ENCODE results near the gene ATXN7L1.

The ATXN7L1 gene

GRCh38 chr7:105672801-105673200 is 203.6 kb downstream of the ATXN7L1 start:
- TF ChIP-seq, protein P1, sequence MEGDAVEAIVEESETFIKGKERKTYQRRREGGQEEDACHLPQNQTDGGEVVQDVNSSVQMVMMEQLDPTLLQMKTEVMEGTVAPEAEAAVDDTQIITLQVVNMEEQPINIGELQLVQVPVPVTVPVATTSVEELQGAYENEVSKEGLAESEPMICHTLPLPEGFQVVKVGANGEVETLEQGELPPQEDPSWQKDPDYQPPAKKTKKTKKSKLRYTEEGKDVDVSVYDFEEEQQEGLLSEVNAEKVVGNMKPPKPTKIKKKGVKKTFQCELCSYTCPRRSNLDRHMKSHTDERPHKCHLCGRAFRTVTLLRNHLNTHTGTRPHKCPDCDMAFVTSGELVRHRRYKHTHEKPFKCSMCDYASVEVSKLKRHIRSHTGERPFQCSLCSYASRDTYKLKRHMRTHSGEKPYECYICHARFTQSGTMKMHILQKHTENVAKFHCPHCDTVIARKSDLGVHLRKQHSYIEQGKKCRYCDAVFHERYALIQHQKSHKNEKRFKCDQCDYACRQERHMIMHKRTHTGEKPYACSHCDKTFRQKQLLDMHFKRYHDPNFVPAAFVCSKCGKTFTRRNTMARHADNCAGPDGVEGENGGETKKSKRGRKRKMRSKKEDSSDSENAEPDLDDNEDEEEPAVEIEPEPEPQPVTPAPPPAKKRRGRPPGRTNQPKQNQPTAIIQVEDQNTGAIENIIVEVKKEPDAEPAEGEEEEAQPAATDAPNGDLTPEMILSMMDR (IDR thresholded peaks at IDR 0.05; ENCODE audit: low read depth, low read length, missing control alignments), result no peak
- no peak overlapping the region for H3K4me3 ChIP-seq (replicated peaks; ENCODE audit: low read depth, low read length)
- no peak for DNase-seq (ENCODE audit: extremely low read depth, low read depth)

DNA sequence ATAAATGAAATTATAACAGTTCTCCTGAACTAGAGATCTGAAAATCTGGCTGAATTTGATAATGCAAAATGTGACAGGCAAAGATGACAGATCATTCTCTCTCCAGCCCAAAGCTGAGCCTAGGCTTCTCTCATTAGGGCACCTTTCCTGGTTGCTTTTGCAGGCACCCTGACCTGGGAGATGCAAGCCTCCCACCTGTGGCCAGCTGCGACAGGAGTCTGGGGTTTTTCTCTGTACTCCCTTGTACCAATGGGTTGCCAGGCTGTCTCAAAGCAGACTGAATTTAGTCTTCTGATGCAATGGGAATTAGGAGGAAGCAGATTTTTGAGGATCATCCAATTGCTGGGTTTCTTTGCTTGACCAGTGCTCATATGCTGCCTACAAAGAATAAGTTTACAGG is 210.1 kb downstream of the ATXN7L1 start:
- TF ChIP-seq, protein P1 (IDR thresholded peaks at IDR 0.05; ENCODE audit: low read depth, low read length, missing control alignments), result no peak
- DNase-seq (ENCODE audit: extremely low read depth, low read depth), result no peak
- H3K4me3 ChIP-seq (replicated peaks; ENCODE audit: low read depth, low read length), result no peak overlapping the region

DNA sequence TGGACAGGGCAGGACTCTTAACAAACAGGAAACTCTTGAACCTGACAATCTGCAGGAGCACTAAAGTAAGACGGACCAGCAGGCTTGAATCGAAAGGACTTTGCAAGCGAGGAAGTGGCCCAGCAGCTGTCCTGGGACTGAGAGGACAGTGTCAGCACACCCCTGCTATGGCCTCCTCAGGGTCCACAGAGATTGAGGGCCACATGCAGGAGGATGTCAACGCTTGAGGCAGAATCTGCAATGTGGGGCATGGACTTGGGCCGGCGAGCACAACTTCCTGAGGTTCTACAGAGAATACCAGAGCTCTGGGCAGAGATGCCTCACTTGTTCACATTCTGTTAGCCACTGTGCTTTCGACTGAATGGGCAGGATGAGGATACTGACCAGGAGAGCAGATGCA is 210.7 kb downstream of the ATXN7L1 start:
- TF ChIP-seq, protein P1 (IDR thresholded peaks at IDR 0.05; ENCODE audit: low read depth, low read length, missing control alignments), result no peak
- no peak overlapping the region for H3K4me3 ChIP-seq (replicated peaks; ENCODE audit: low read depth, low read length)
- no peak for DNase-seq (ENCODE audit: extremely low read depth, low read depth)

DNA sequence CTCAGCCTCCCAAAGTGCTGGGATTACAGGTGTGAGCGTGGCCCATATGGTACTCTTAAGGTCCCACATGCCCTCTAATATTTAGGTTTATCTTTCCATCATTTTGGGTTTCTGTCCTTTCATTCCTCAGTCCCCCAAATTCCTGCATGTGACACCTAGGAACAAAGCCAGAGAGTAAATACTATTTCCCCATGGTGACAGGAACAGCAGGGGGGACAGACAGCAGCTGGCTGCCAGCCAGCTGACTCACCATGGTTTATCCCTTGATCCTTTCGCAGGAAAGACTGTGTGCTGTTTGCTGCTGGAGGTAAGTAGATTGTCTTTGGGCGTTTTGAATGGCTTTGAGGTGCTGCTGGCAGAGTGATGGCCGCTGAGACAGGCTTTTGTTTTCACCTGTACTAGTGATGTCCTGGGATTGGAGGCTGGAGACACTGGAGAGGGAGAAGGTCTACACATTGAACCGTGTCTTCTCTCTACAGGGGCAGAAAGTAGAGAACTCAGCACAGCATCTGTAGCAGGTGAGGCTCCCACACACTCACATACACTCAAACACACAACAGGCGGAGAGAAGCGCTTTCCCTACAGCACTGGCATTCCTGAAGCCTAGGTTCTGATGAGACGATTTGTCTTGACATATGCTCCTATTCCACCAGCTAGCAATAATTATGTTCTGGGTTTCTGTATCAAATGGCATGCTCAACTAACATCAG is 211.4 kb downstream of the ATXN7L1 start:
- TF ChIP-seq, protein P1 (IDR thresholded peaks at IDR 0.05; ENCODE audit: low read depth, low read length, missing control alignments), result no peak
- H3K4me3 ChIP-seq (replicated peaks; ENCODE audit: low read depth, low read length), result no peak overlapping the region
- no peak for DNase-seq (ENCODE audit: extremely low read depth, low read depth)

DNA sequence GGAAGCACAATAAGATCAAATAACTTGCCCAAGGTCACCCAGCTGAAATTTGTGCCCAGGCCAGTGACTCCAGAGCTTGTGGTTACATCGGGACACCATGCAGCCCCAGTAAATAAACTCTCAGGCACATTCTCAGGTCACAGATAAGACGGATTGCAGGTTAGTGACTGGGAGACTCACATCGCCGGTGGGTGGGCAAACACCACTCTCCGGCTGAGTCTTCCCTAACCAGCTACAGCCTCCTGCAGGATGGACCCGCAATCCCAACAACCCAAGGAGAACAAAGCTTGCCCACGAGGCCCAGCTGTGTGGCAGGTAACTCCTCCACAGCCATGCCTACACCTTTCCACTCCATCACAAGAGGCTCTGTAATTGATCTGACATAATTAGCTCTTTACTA is 213.4 kb downstream of the ATXN7L1 start:
- H3K4me3 ChIP-seq (replicated peaks; ENCODE audit: low read depth, low read length), result no peak overlapping the region
- TF ChIP-seq, protein P1 (IDR thresholded peaks at IDR 0.05; ENCODE audit: low read depth, low read length, missing control alignments), result no peak
- DNase-seq (ENCODE audit: extremely low read depth, low read depth), result no peak

DNA sequence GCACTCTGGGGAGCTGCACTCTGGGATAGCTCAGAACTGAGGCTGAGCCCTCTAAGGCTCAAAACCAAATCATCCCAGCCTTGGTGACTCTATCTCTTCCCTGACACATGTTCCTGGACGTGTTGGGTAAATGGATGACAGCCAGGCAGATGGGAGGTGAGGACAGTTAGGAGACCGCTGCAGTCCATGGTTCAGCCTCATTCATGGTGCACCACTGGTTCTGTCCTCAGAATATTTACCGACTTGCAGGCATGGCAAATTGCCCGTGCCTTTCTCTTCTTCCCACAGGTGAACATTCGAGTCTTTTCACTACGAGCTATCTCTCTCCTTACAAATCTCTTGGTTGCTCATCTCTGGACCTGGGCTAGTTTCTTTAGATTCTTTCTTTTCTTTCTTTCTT is 214.8 kb downstream of the ATXN7L1 start:
- H3K4me3 ChIP-seq (replicated peaks; ENCODE audit: low read depth, low read length), result no peak overlapping the region
- TF ChIP-seq, protein P1 (IDR thresholded peaks at IDR 0.05; ENCODE audit: low read depth, low read length, missing control alignments), result no peak
- no peak for DNase-seq (ENCODE audit: extremely low read depth, low read depth)

All from HFF-Myc (cell line).